Smooth muscle cell of the brain vasculature (primary cell): Measurements from ENCODE around the gene TRAF3.
"Not testable (repeated sequence)": the region's sequence is repeated elsewhere in the genome, so short reads cannot be mapped to it uniquely, and the experiment has no call there.

ENCODE experiments used
- DNase-seq: peaks from one replicate; pipeline ENCODE4 v3.0.0-alpha.2; 2012; ENCODE audit warnings: low read depth, low spot score

Gene TRAF3

DNA sequence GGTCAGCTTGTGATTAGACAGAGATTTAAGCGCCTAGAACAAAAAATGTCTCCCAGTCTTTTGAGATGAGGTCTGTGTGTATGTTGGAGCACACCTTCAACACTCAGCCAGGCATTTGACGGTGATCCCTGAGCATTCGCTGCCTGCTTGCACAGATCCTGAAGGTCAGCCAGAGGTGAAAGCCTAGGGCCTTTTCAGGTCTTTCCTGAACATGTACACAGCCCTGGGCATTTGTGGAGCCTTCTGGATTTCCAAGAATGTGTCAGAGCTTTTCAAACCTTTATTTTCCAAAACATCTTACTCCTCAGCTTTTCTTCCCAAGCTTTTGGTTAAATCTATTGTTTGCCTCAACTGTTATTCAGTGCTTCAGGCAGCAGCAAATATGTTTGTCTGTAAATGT lies 86.1 kb downstream of the TRAF3 start:
- no peak for DNase-seq

DNA sequence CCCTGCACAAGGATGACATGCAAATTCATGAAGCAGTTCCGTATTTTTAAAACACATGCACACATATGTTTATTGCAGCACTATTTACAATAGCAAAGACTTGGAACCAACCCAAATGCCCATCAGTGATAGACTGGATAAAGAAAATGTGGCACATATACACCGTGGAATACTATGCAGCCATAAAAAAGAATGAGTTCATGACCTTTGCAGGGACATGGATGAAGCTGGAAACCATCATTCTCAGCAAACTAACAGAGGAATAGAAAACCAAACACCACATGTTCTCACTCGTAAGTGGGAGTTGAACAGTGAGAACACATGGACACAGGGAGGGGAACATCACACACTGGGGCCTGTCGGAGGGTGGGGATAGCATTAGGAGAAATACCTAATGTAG lies 88.7 kb downstream of the TRAF3 start:
- not testable (repeated sequence) for DNase-seq

DNA sequence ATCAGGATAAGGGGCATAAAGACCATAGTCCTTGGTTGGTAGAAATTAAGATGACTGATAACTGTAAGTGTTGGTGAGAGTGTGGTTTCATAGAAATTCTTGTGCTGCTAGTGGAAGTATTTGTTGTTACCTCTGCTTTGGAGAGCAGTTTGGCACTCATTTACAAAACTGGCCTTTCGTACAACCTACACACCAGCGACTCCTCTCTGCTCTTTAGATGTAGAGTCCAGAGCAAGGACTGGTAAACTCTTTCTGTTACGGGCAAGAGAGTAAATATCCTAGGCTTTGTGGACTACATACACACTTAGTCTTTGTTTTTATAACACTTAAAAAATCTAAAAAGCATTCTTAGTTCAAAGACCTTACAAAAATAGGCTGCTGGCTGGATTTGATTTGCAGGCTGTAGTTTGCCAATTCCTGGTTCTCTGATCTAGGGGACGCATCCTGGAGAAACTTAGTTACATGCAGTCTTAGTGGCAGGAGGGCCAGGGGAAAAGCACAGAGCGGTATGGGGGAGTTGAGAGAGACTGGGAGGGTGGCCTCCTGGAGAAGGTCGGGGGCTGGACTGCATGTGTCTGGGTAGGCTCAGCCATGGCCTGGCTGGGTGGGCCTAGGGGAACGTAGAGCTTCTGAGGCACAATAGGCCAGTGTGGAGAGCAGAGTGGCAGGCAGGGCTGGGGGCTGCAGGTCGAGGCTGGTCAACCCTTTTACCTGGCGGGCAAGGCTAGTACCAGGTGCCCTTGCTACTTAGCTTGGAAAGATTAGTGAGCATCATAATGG lies 89.9 kb downstream of the TRAF3 start:
- no peak for DNase-seq

DNA sequence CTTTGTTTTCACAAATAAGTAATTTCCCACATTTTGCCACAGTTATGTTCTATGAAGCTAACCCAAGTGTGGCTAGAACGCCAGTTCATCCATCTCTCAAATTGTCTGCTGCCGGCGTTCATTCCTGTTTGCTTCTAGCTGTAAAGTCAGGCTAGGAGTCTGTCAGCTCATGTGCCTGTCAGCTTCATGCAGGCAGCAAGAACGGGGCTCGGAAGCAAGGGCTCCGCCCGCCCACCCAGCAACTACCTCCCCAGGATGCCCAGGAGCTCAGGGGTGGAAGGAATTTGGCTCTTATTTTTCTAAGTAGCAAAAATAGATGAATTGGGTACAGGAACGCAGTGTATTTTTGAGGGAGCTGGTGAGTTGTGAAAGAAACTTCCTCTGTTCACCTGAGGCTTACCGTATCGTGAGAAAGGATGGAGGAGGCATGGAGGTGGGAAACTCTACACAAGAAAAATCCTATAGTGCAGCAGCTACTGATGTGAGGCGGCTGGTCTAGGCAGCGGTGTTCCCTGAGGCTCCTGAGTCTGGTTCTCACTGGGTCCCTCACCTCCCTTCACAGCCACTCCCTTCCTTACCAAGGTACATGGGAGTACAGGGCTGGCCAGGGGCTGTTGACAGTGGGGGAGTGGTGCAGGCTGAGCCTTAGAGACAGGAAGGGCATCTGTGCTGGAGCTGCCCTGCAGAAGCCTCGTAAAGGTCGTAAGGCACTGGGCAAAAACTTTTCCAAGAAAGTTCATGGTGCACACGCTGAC lies 90.8 kb downstream of the TRAF3 start:
- DNase-seq: no peak

GRCh38 chr14:102868956-102869547 lies 91.8 kb downstream of the TRAF3 start:
- no peak for DNase-seq

DNA sequence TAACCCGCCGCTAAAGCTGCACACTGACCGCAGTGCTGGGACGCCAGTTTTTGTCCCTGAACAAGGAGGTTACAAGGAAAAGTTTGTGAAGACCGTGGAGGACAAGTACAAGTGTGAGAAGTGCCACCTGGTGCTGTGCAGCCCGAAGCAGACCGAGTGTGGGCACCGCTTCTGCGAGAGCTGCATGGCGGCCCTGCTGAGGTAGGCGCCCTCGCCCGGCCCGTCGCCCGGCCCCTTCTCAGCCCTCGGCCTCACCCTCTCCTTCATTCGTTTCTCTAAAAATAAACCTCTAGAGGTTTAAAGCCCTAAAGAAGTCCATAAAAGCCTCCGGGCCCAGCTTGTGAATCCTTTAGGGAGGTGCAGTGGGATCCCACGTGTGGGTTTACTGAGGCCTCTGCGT lies 93.0 kb downstream of the TRAF3 start:
- no peak for DNase-seq

- no peak for DNase-seq
Measured at GRCh38 chr14:102870994-102871831, 94.0 kb downstream of the TRAF3 start.

GRCh38 chr14:102872020-102872419 lies 94.8 kb downstream of the TRAF3 start:
- no peak for DNase-seq

DNA sequence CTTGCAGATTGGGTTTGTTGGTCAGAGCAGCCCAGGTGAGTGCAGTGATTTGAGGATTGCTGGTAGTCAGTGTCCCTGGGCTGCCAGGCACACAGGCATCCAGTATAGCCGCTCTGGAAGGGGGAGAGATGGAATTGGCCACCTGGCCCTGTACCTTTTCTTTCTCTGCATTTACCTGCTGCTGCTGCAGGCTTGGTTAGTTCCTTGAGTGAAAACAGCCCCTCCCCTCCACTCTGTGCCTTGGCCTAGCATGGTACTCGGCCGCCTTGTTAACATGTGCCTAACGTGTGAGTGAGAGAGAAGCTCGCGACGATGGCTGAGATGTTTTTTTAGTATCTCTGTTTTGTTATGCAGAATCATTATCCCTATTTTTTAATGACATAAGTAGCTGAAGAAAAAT lies 95.9 kb downstream of the TRAF3 start:
- DNase-seq: no peak

- DNase-seq: no peak
Measured at GRCh38 chr14:102873546-102874061, 96.4 kb downstream of the TRAF3 start.

GRCh38 chr14:102875652-102876051 lies 98.4 kb downstream of the TRAF3 start:
- no peak for DNase-seq

- DNase-seq: not testable (repeated sequence)
Measured at GRCh38 chr14:102877511-102877910, 100.3 kb downstream of the TRAF3 start.

- DNase-seq: no peak
Measured at GRCh38 chr14:102878174-102878969, 101.1 kb downstream of the TRAF3 start.

DNA sequence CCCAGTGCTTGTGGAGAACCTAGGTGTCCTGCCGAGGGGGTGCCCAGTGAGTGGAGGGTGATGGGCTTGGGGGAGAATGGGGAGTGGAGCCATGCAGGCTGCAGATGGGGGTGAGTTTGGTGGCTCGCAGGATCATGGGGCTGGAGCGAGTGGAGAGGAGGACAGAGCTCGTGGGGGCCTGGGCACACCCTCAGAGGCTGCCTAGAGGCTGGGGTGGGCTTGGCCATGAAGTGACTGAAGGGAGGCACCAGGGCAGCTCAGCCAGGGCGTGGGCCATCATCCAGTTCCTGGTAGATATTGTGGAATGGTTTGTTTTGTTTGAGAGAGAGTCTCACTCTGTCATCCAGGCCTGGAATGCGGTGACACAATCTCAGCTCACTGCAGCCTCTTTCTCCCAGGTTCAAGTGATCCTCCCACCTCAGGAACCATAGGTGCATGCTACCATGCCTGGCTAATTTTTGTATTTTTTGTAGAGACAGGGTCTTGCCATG lies 101.8 kb downstream of the TRAF3 start:
- no peak for DNase-seq

- DNase-seq: no peak
Measured at GRCh38 chr14:102882226-102882906, 105.1 kb downstream of the TRAF3 start.

GRCh38 chr14:102883089-102883541 lies 105.9 kb downstream of the TRAF3 start:
- DNase-seq: no peak

DNA sequence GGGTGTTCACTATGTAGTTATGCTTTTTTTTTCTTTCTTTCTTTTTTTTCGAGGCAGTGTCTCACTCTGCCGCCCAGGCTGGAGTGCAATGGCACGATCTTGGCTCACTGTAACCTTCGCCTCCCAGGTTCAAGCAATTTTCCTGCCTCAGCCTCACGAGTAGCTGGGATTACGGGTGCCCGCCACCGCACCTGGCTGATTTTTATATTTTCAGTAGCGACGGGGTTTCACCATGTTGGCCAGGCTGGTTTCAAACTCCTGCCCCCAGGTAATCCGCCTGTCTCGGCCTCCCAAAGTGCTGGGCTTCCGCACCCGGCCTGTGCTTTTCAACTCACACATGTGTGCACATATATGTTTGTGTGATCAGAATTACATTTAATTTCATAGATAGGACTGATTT lies 106.3 kb downstream of the TRAF3 start:
- DNase-seq: no peak

GRCh38 chr14:102885737-102886447 lies 108.6 kb downstream of the TRAF3 start:
- DNase-seq: no peak

DNA sequence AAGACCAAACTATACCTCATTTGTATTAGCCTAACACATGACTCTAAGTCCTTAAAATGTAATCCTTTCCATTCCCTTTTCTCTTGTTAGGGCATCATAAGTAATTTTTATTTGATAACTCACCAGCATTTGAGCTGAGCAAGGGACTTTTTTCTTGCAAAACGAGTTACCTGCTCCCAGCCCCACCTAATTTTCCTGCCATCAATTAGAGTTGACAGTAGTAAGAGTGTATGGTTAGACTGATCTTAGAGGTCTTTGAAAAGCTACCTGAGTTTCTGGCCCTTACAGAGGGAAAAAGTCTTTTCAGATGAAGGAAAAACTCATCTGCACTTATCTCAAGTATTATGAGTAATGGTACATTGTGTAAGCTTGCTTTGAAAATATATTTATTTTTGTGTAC lies 111.5 kb downstream of the TRAF3 start:
- DNase-seq: no peak
